NCI-H748 treated with DMSO at 0.1 percent for 48 hours (cell line): Measurements from ENCODE around the gene SEZ6L2.
"Not testable (repeated sequence)": the region's sequence is repeated elsewhere in the genome, so short reads cannot be mapped to it uniquely, and the experiment has no call there.

Experiments used
- DNase-seq: peaks from one replicate; lab custom pipeline; 2025; lab: John Stamatoyannopoulos, UW

SEZ6L2 gene

DNA sequence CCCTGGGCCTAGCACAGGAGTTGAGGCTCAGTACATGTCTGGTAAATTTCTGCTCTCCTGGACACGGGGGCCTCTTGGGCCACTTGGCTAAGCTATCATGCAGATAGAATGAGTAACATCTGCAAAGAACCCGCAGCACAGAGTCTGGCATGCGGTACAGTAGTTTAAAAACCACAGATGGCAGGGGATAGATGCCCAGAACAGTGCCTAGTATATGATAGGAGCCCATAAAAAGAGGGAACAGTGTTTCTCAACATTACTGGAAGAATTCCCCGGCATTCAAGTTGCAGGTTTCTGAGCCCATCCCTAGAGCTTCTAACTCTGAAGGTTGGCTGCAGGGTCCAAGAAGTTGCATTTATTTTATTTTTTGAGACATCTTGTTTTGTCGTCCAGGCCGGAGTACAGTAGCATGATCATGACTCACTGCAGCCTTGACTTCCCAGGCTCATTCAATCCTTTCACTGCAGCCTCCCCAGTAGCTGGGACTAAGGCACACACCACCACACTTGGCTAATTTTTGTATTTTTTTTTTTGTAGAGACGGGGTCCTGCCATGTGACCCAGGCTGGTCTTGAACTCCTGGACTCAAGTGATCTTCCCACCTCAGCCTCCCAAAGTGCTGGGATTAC, 42.1 kb downstream of the SEZ6L2 start:
- no peak for DNase-seq

DNA sequence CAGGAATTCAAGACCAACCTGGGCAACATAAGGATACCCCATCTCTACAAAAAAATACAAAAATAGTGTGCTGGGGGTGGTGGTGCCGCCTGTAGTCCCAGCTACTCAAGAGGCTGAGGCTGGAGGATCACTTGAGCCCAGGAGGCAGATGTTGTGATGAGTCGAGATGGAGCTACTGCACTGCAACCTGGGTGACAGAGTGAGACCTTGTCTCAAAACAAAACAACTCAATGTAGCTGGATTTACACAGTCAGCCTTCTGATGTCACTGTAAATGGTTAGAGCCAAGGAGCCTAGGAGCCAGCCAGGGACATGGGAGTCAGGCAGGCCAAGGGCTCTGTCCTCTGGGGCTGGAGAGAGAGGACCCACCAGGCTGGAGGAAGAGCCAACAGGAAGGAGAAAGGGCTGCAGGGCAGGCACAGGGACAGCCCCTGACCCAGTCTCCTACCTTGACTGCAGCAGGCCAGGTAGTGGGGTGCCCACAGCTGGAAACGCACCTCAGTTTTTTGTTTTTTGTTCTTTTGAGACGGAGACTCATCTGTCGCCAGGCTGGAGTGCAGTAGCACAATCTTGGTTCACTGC, 44.7 kb downstream of the SEZ6L2 start:
- no peak for DNase-seq

DNA sequence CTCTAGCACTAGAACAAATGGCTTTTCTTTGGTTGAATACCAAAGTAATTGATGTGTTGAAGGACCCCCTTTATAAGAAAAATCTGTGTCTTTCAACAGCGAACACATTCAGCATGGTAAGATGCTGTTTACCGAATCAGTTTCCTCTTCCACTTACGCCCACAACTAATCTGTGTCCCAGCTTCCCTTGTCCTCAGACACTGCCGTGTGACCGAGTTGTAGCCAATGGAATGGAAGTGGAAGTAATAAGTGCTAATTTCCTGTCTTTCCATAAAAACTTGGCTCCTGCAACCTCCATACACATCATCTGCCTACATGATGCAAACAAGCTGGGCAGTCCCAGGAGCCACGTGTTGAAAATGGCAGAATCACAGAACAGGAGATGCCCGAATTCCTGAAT, 46.7 kb downstream of the SEZ6L2 start:
- DNase-seq = no peak

DNA sequence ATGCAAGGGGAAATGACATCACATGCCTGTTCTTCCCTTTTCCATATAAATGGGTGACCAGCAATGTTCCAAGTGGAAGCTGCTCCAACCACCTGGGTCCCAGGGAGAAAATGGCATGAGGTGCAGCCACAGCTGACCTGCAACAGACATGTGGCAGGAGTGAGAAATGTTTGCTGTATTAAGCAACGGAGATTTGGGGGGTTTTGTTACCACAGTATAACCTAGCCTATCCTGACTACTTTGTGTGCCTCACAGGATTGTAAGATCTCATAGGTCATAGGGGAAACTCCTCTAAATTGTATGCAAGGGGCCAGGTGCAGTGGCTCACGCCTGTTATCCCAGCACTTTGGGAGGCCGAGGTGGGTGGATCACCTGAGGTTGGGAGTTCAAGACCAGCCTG, 48.4 kb downstream of the SEZ6L2 start:
- no peak for DNase-seq

DNA sequence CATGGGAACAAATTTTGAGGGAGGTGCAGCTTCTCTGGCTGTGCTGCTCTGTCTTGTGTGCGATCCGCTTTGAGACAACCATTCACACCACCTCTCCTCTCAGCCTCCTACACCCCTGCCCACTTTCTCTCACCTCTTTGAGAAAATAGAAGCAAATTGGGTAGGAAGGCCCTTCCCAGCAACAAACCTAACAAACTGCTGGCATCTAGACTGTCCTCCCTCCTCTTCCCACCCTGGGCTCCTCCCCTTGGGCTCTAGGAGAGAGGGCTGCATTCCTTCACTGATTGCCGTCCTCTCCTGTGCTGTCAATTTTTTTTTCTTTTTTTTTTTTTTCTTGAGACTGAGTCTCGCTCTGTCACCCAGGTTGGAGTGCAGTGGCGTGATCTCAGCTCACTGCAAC, 49.8 kb downstream of the SEZ6L2 start:
- DNase-seq = no peak

DNA sequence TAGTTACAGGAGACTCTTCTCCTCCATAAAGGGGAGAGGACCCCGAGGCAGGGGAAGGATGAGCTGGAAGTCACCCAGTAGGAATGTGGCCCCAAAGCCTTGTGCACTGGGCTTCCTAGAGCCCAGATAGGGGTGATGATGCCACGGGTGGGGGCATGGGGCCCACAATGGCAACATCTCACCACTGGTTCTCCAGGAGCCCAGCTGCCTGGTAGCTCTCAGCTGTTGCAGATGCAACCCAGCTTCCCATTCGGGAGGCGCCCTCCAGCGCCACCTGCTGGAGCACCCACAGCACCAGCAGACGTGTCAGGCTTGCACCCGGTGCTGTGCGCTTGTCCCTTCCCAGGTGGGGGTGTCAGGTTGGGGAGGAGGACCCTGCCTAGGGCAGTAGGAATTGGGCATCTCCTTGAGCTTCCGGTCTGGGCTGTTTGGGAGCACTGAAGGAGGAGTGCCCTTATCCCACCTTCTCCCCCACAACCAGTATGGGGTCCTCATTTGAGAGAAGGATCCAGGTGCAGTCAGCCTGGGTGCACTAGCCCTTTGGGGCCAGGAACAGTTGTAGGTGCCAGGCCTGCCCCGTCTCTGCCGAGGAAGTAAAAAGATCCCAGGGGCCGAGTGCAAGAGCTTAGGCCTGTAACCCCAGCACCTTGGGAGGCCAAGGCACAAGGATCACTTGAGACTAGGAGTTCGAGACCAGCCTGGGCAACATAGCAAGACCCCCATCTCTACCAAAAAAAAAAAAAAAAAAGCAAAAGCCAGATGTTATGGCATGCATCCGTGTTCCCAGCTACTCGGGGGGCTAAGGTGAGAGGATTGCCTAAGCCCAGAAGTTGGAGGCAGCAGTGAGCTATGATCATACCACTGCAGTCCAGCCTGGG, 50.7 kb downstream of the SEZ6L2 start:
- DNase-seq = peak; percentile 15

DNA sequence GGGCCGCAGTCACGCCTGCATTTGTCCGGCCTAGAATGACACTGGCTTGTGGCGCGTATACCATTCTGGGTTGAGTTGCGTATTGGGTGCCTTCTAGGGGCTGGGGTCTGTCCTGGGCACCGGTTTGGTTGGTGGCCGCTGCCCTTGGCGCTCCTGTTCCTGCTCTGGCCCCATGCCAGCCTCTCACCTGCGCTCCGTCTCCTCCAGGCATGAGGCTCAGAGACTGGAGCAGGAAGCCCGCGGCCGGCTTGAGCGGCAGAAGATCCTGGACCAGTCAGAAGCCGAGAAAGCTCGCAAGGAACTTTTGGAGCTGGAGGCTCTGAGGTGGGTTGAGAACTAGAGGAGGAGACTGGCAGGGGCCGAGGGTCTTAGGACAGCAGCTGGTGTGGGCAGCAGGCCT, 53.7 kb downstream of the SEZ6L2 start:
- DNase-seq = no peak

DNA sequence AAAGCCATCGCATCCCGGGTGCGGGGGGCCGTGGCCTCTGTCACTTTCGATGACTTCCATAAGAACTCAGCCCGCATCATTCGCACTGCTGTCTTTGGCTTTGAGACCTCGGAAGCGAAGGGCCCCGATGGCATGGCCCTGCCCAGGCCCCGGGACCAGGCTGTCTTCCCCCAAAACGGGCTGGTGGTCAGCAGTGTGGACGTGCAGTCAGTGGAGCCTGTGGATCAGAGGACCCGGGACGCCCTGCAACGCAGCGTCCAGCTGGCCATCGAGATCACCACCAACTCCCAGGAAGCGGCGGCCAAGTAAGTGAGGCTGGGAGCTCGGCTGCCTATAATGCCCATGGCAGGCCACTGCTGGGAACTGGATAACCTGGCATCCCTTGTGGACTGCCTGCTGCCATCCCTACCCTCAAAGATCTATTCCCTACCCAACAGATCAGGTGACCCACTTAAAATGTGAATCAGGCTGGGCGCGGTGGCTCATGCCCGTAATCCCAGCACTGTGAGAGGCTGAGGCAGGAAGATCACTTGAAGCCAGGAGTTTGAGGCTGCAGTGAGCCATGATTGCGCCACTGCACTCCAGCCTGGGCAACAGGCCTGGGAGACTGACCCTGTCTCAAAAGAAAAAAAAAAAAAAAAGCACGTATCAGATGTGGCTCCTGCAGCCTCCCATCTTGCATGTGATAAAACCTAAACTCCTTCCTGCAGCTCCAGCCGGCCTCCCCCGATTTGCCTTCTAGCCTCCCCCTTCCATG, 54.6 kb downstream of the SEZ6L2 start:
- no peak for DNase-seq

DNA sequence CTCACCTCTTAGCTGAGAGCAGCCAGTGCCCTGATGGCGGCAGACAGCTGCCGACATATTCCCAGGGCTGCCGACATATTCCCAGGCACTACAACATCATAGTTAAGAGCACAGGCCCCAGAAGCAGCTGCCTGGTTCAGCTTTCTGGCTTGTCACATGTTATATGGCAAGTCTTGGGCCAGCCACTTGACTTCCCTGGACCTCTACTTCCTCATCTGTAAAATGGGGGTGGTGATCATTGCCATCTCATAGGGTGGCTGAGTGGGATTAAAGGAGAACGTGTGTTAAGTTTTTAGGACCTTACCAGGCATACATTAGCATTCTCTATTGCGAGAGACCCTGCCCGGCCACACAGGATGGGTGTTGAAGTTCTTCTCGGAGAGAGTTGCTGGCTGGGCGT, 55.4 kb downstream of the SEZ6L2 start:
- DNase-seq = no peak

DNA sequence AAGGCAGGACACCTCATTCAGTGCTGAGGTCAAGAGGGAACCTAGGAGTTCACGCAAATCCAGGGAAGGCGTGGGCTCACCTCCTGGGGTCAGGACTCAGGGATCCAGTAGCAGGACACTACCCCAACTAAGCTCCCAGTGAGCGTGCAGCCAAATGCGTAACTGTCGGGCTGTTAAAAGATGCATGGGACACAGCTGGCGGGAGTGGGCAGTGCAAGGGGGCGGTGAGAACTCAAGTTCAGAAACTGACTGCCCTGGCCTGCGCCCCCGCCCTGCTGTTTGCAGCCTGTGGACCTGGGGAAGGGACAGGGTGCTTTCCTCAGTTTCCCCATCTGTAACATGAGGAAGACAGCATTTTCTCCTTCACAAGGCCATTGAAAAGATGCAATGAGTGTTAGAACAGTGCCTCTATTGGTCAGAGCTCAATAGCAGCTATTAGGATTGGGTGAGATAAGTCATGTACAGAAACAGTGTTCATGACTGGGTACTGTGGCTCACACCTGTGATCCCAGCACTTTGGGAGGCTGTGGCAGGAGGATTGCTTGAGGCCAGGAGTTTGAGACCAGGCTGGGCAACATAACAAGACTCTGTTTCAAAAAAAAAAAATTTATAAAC, 56.5 kb downstream of the SEZ6L2 start:
- no peak for DNase-seq

DNA sequence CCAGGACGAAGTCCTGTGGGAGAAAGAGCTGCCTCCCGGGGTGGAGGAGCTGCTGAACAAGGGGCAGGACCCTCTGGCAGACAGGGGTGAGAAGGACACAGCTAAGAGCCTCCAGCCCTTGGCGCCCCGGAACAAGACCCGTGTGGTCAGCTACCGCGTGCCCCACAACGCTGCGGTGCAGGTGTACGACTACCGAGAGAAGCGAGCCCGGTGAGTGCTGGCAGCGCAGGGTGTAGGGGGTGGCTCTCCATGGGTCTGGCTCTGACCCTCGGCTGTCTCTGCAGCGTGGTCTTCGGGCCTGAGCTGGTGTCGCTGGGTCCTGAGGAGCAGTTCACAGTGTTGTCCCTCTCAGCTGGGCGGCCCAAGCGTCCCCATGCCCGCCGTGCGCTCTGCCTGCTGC, 57.7 kb downstream of the SEZ6L2 start:
- no peak for DNase-seq

DNA sequence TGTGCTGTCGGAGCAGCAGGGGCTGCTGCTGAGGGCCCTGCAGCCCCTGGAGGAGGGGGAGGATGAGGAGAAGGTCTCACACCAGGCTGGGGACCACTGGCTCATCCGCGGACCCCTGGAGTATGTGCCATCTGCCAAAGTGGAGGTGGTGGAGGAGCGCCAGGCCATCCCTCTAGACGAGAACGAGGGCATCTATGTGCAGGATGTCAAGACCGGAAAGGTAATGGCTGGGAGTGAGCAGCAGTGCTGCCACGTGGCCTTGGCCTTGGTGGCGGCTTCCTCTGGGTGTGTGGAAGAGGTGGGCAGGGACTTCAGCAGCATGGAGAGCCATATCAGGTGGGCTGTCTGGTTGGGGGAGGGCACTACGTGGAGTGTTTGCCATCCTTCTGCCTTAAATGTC, 59.1 kb downstream of the SEZ6L2 start:
- DNase-seq = no peak

DNA sequence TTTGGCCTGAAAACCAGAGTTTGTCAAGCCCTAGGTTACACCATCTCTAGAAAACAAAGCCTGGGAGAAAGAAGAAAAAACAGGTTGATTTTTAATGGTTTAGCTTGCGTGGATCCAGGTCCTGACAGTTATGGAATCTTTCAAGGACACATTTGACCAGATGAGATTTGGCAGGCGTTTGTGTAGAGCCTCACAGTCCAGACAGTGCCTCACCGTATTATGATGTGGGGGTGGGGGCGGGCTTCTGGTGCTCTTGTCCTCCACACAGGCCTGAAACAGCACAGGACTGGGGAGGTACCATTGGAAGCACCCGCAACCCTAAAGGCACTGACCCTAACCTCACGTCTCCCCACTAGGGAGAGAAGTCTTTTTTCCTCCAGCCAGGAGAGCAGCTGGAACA, 59.5 kb downstream of the SEZ6L2 start:
- DNase-seq = no peak

DNA sequence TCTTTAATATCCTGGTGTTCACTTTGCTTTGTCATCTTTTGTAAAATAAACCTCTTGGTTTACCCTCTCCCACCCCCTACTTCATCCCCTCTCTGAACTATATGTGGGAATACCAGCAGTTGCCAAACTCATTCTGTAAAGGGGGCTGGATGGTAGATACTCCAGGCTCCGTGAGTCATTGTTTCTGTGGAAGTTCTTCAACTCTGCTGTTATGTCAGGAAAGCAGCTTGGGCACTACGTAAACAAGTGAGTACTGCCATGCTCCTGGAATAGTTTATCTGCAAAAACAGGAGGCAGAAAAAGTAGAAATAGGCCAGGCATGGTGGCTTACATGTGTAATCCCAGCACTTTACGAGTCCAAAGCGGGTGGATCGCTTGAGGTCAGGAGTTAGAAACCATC, 61.5 kb downstream of the SEZ6L2 start:
- DNase-seq = no peak

DNA sequence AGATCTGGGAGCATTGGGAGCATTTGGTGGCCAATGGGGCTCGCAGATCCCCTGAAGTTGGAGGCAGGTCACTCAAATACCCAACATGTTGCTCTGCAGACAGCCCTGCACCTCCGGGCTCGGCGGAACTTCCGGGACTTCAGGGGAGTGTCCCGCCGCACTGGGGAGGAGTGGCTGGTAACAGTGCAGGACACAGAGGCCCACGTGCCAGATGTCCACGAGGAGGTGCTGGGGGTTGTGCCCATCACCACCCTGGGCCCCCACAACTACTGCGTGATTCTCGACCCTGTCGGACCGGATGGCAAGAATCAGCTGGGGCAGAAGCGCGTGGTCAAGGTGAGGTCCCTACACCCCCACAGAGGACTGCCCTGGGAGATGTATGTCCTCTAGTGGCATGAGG, 62.7 kb downstream of the SEZ6L2 start:
- DNase-seq = no peak

DNA sequence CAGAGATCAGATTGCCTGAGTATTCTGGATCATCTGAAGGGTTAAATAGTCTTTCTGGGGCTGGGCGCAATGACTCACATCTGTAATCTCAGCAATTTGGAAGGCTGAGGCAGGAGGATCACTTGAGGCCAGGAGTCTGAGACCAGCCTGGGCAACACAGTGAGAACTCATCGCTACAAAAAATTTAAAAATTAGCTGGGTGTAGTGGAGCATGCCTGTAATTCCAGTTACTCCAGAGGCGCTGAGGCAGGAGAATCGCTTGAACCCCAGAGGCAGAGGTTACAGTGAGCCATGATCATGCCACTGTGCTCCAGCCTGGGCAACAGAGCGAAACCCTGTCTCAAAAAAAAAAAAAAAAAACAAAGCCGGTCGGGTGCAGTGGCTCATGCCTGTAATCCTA, 63.4 kb downstream of the SEZ6L2 start:
- no peak for DNase-seq

DNA sequence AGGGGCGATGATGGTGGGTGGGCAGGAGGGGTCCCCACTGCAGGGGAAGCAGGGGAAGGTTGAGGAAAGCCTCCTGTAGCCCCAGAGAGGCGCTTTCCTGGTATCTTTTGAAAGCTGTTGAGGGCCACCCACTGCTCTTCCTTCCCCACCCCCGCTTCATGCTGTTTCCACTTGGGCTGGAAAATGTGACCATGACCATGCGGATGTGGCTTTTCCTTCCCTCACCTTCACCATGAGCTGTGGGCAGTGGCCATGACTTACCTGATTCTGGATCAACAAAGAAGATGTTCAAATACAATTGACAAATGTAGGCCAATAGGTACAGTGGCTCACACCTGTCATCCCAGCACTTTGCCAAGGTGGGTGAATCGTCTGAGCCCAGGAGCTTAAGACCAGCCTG, 65.3 kb downstream of the SEZ6L2 start:
- DNase-seq = no peak

DNA sequence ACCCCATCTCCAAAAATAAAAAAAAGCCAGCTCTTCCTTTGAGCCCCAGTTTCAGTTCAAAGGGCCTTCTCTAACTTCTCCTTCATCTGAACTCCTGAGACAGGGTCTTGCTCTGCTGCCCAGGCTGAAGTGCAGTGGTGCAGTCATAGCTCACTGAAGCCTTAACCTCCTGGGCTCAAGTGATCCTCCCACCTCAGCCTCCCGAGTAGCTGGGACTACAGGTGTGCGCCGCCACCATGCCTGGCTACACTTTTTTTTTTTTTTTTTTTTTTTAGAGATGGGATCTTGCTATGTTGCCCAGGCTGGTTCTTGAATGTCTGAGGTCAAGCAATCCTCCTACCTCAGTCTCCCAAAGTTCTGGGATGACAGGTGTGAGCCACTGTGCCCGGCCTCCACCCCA, 66.1 kb downstream of the SEZ6L2 start:
- not testable (repeated sequence) for DNase-seq

DNA sequence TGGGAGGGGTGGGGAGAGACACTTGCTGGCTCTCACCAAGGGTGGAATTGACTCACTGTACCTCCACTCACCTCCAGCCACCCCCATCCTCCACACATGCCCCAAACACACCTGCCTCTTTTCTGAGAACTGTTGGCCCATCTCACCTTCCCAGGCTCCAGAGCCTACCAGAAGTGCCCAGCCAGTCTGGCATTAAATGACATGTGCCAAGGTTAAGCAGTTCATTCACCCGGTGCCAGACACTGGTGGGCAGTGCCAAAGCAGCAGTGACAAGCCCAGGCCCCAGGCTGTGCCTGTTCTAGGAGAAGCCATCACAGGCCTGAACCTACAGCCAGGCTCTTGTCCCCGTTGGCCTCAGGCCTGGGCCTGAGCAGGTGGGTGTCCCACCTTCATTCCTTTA, 67.9 kb downstream of the SEZ6L2 start:
- DNase-seq = no peak

DNA sequence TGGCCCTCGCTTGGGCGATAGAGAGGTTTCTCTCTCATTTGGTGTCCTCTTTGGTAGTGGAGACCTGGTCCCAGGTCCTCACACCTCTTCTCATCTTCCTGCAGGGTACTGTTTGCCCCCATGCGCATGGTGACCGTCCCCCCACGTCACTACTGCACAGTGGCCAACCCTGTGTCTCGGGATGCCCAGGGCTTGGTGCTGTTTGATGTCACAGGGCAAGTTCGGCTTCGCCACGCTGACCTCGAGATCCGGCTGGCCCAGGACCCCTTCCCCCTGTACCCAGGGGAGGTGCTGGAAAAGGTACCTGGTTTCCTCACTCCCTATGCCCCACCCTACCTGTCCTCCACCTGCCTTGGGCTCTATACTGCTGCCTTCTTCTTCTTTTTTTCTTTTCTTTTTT, 68.6 kb downstream of the SEZ6L2 start:
- no peak for DNase-seq

DNA sequence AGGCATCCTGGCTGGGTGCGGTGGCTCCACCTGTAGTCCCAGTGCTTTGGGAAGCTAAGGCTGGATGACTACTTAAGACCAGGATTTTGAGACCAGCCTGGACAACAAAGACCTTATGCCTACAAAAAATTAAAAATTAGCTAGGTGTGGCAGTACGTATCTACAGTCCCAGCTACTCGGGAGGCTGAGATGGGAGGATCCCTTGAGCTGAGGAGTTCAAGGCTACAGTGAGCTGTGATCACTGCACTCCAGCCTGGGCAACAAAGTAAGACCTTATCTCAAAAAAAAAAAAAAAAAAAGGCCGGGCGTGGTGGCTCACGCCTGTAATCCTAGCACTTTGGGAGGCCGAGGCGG, 73.0 kb downstream of the SEZ6L2 start:
- DNase-seq = no peak
